Heart left ventricle (tissue), 16 donors: Measurements from ENCODE around the gene PCK2. TPM values are rescaled to one million over a fixed set of nuclear protein-coding genes. Genes with fewer than 3 reads are reported as not detected.

ENCODE experiments used
- ATAC-seq, 4 donors: fragments of 200-7000 bp; cut with Tn5 transposase; one replicate each; pipeline ENCODE4 v1.9.1; 2020 to 2022; ENCODE audit warnings: moderate library complexity in 4 of 4, mild to moderate bottlenecking in 3 of 4, moderate number of reproducible peaks in 1 of 4
- DNase-seq, 5 donors: peaks; one replicate each; pipeline ENCODE4 v3.0.0-alpha.2; 2020
- H3K27ac ChIP-seq, 12 donors: fragments of 200-600 bp; sonication (generic) in 4 of 12; one replicate each; pipeline versions ENCODE4 v1.5.0 to v1.8.0; 2016 to 2022; ENCODE audit warnings: mild to moderate bottlenecking in 2 of 12
- H3K27me3 ChIP-seq, 9 donors: fragments of 200-600 bp; sonication (generic) in 2 of 9; one replicate each; pipeline versions ENCODE4 v1.5.1 to v1.8.0; 2016 to 2022; ENCODE audit warnings: mild to moderate bottlenecking in 3 of 9
- H3K36me3 ChIP-seq, 9 donors: fragments of 200-600 bp; sonication (generic) in 2 of 9; one replicate each; pipeline versions ENCODE4 v1.5.0 to v1.8.0; 2018 to 2022; ENCODE audit warnings: mild to moderate bottlenecking in 2 of 9
- H3K4me1 ChIP-seq, 12 donors: fragments of 200-600 bp; sonication (generic) in 4 of 12; one replicate each; pipeline versions ENCODE4 v1.5.0 to v1.8.0; 2016 to 2022; ENCODE audit warnings: mild to moderate bottlenecking in 3 of 12
- H3K4me3 ChIP-seq, 12 donors: fragments of 200-600 bp; sonication (generic) in 4 of 12; one replicate each; pipeline versions ENCODE4 v1.5.0 to v1.8.0; 2017 to 2022; ENCODE audit warnings: mild to moderate bottlenecking in 9 of 12, moderate library complexity in 4 of 12
- H3K9me3 ChIP-seq, 12 donors: fragments of 200-600 bp; sonication (generic) in 4 of 12; one replicate each; pipeline versions ENCODE4 v1.5.0 to v1.8.0; 2016 to 2022; ENCODE audit warnings: mild to moderate bottlenecking in 1 of 12
- POLR2A ChIP-seq, 2 donors: fragments of 450-650 bp; IDR thresholded peaks; one replicate each; pipeline ENCODE4 v1.6.1; 2017; ENCODE audit warnings: antibody characterized with exemption in 2 of 2, mild to moderate bottlenecking in 2 of 2, moderate library complexity in 2 of 2
- WGBS, 4 donors: extraction: QIAGEN DNeasy Blood & Tissue Kit in 2 of 4; methylation state at CpG; one replicate each; pipeline versions ENCODE4 v1.1.5 to v1.1.7; 2013 to 2018; 5-methylcytosine and 5-hydroxymethylcytosine counted together
- intact Hi-C, 10 donors: fragments of 100-400 bp; cut with DNase I; formaldehyde crosslinking; loops; one replicate each; pipeline versions ENCODE4 v1.11.1 to v1.14.2; 2022
- polyA plus RNA-seq, 2 donors: library from polyadenylated mRNA; stranded (reverse); fragments of 200-250 nt; gene quantifications; one replicate each; pipeline ENCODE4 v1.2.3, GENCODE V29; 2013
- total RNA-seq, 9 donors: library from RNA; depleted of rRNA in 2 of 9; stranded (reverse); fragments of >200 nt in 2 of 9; fragmentation: NEBNext Ultra II Directional in 3 of 9; extraction: Animal tissue kit (Norgen Biotek cat#: 25700) in 3 of 9; gene quantifications; one replicate each; pipeline versions ENCODE4 v1.1.0 to v1.2.4, GENCODE V29; 2016 to 2023
- TF ChIP-seq, protein P1 (sequence below), 12 donors: fragments of 200-600 bp; sonication (generic) in 4 of 12; IDR thresholded peaks; one replicate each; pipeline versions ENCODE4 v1.5.0 to v1.8.0; 2018 to 2022; ENCODE audit warnings: antibody characterized with exemption in 12 of 12, mild to moderate bottlenecking in 5 of 12
- donor health status: ischemic (EF 13 %, LVEDD 7.1; RV severe dilation, severe dysfunction).
- donor health status: healthy with polysubstance abuse.
- donor health status: DM: no; HTN: yes; CAD: no.
- donor health status: DM: no; HTN: no; CAD: no.
- donor health status: ischemic (EF 25% LVEDD 6.9; RV normal size, moderate dysfunction).
- donor health status: ischemic (EF 25% LVEDD 5.7; RV mildly dilated, moderate dysfunction).
- donor health status: healthy.
- donor health status: DM: yes; HTN: yes; CAD: no.
- donor health status: ischemic (EF 35%, LVEDD 5.7; RV mildly dilated, moderate dysfunction).
- donor health status: nonischemic (EF 11% LVEDD 7.7; RV severe dilation, severe dysfunction).
- donor health status: DM: yes; HTN: yes; CAD: no.
- donor health status: PGD.
- donor health status: ischemic (EF 29% LVEDD 5.4; RV normal size, mild dysfunction).
- donor health status: nonischemic (EF 23%, LVEDD 6.1; RV moderate dilation, normal function).

Gene PCK2
- total and polyA plus RNA-seq, 11 donors, result 1.5 to 14.6 (median 3.9) TPM

GRCh38 chr14:24132061-24132685 lies 38.1 kb downstream of the PCK2 start:
- no peaks in the 10 kb centered on the region for H3K27me3 ChIP-seq
- H3K4me1 ChIP-seq, result peaks cover 0 to 51% (median 31%) of the 10 kb centered on the region in 12 donors
- 30 to 43% (median 39%) methylated on average over 19 to 24 of the region's 24 CpGs for WGBS, 4 donors
- peak overlapping the region; percentile 79 to 99 (median 93) for H3K27ac ChIP-seq
- ATAC-seq (peak in 1 of 4 donors; percentile 0), DNase-seq (peak in 3 of 5 donors; percentile 30 to 51 (median 49))
- H3K4me3 ChIP-seq, result peak overlapping the region; percentile 1 to 58 (median 41)
- TF ChIP-seq, protein P1, sequence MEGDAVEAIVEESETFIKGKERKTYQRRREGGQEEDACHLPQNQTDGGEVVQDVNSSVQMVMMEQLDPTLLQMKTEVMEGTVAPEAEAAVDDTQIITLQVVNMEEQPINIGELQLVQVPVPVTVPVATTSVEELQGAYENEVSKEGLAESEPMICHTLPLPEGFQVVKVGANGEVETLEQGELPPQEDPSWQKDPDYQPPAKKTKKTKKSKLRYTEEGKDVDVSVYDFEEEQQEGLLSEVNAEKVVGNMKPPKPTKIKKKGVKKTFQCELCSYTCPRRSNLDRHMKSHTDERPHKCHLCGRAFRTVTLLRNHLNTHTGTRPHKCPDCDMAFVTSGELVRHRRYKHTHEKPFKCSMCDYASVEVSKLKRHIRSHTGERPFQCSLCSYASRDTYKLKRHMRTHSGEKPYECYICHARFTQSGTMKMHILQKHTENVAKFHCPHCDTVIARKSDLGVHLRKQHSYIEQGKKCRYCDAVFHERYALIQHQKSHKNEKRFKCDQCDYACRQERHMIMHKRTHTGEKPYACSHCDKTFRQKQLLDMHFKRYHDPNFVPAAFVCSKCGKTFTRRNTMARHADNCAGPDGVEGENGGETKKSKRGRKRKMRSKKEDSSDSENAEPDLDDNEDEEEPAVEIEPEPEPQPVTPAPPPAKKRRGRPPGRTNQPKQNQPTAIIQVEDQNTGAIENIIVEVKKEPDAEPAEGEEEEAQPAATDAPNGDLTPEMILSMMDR (IDR thresholded peaks at IDR 0.05), result no peak
- TF ChIP-seq POLR2A (IDR thresholded peaks at IDR 0.05), result no peak
- intact Hi-C loops, result no loop called here
- H3K36me3 ChIP-seq, result peaks cover 0 to 5% (median 1%) of the 10 kb centered on the region in 9 donors
- H3K9me3 ChIP-seq, result no peaks in the 10 kb centered on the region

GRCh38 chr14:24132976-24133375 lies 38.9 kb downstream of the PCK2 start:
- no peaks in the 10 kb centered on the region for H3K27me3 ChIP-seq
- no peak for TF ChIP-seq POLR2A (IDR thresholded peaks at IDR 0.05)
- H3K4me3 ChIP-seq, result peak overlapping the region in 7 of 12 donors; percentile 38 to 58 (median 46)
- H3K27ac ChIP-seq, result peak overlapping the region; percentile 79 to 99 (median 93)
- H3K9me3 ChIP-seq, result no peaks in the 10 kb centered on the region
- ATAC-seq, result no peak
- no peak for DNase-seq
- H3K36me3 ChIP-seq, result peaks cover 0 to 13% (median 9%) of the 10 kb centered on the region in 9 donors
- intact Hi-C loops, result no loop called here
- 65 to 82% (median 70%) methylated on average over 2 of the region's 2 CpGs for WGBS, 4 donors
- H3K4me1 ChIP-seq, result peaks cover 0 to 58% (median 37%) of the 10 kb centered on the region in 12 donors

- peaks cover 0 to 64% (median 39%) of the 10 kb centered on the region in 12 donors for H3K4me1 ChIP-seq
- TF ChIP-seq, protein P1 (IDR thresholded peaks at IDR 0.05), result no peak
- TF ChIP-seq POLR2A (IDR thresholded peaks at IDR 0.05), result no peak
- intact Hi-C loops, result no loop called here
- no peak for ATAC-seq
- no peak for DNase-seq
- peaks cover 0 to 21% (median 17%) of the 10 kb centered on the region in 9 donors for H3K36me3 ChIP-seq
- H3K27ac ChIP-seq, result peak overlapping the region in 2 of 12 donors; percentile 9 to 93
- H3K9me3 ChIP-seq, result no peaks in the 10 kb centered on the region
- no peak overlapping the region for H3K4me3 ChIP-seq
- H3K27me3 ChIP-seq, result no peaks in the 10 kb centered on the region
- 92 to 97% (median 95%) methylated on average over 1 of the region's 1 CpG for WGBS, 4 donors
Measured at GRCh38 chr14:24133735-24134134, 39.6 kb downstream of the PCK2 start.

DNA sequence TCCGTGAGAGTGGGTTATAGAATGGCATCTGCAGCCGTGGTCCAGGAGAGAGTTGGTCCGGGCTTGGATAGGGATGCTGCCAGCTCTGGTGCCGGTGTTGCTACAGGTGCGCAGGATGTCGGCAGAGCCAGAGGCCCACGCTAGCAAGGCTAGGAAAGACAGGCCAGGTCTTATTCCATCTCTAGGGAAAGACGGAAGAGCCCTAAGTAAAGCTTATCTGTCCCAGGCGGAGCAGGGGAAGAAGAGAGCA lies 41.4 kb downstream of the PCK2 start:
- intact Hi-C loops, result no loop called here
- Histone ChIP-seq H3K9me3 (no peaks in the 10 kb centered on the region), H3K4me1 (peaks cover 3 to 75% (median 50%) of the 10 kb centered on the region in 12 donors), H3K36me3 (peaks cover 0 to 31% (median 27%) of the 10 kb centered on the region in 9 donors), H3K4me3 (peak overlapping the region; percentile 64 to 100 (median 94)), H3K27me3 (no peaks in the 10 kb centered on the region), H3K27ac (peak overlapping the region in 11 of 12 donors; percentile 76 to 99 (median 95))
- 3 to 6% (median 5%) methylated on average over 9 of the region's 9 CpGs for WGBS, 4 donors
- DNase-seq (no peak), ATAC-seq (no peak)
- no peak for TF ChIP-seq POLR2A (IDR thresholded peaks at IDR 0.05)
- TF ChIP-seq, protein P1 (IDR thresholded peaks at IDR 0.05), result no peak
